Activated T-cell treated with anti-CD3 and anti-CD28 coated beads, Interleukin-2, amount 50 U/mL, for 48 hours (primary cell): ENCODE data around the gene C9orf78.

ENCODE experiments used
- DNase-seq, 2 experiments: peaks; one replicate each; pipeline ENCODE4 v3.0.0-alpha.2; 2020

C9orf78 gene

GRCh38 chr9:129867136-129868022 is 32.3 kb upstream of the C9orf78 start:
- DNase-seq = peak; percentile 64 to 67

- peak; percentile 54 to 59 for DNase-seq
Observed at GRCh38 chr9:129866394-129867135, 31.5 kb upstream of the C9orf78 start.

GRCh38 chr9:129865668-129866320 is 30.7 kb upstream of the C9orf78 start:
- DNase-seq = no peak

- DNase-seq = peak in 1 of 2 experiments; percentile 32
Observed at GRCh38 chr9:129864991-129865647, 30.0 kb upstream of the C9orf78 start.

GRCh38 chr9:129863059-129863690 is 28.1 kb upstream of the C9orf78 start:
- DNase-seq = peak; percentile 79 to 80

- DNase-seq = no peak
Observed at GRCh38 chr9:129861447-129861827, 26.4 kb upstream of the C9orf78 start.

GRCh38 chr9:129860653-129861446 is 25.8 kb upstream of the C9orf78 start:
- peak; percentile 62 to 70 for DNase-seq

GRCh38 chr9:129858167-129858962 is 23.3 kb upstream of the C9orf78 start:
- DNase-seq = no peak

GRCh38 chr9:129857207-129857606 is 22.1 kb upstream of the C9orf78 start:
- DNase-seq = no peak

- no peak for DNase-seq
Observed at GRCh38 chr9:129854588-129855110, 19.6 kb upstream of the C9orf78 start.

GRCh38 chr9:129853614-129854013 is 18.5 kb upstream of the C9orf78 start:
- no peak for DNase-seq

- no peak for DNase-seq
Observed at GRCh38 chr9:129852579-129852978, 17.5 kb upstream of the C9orf78 start.

- DNase-seq = no peak
Observed at GRCh38 chr9:129851821-129852220, 16.7 kb upstream of the C9orf78 start.

GRCh38 chr9:129850821-129851550 is 15.9 kb upstream of the C9orf78 start:
- DNase-seq = no peak

GRCh38 chr9:129849901-129850300 is 14.8 kb upstream of the C9orf78 start:
- no peak for DNase-seq

- DNase-seq = no peak
Observed at GRCh38 chr9:129848712-129849441, 13.8 kb upstream of the C9orf78 start.

GRCh38 chr9:129845373-129845772 is 10.3 kb upstream of the C9orf78 start:
- no peak for DNase-seq

- DNase-seq = no peak
Observed at GRCh38 chr9:129841071-129841470, 6.0 kb upstream of the C9orf78 start.

- DNase-seq = no peak
Observed at GRCh38 chr9:129840034-129840433, 5.0 kb upstream of the C9orf78 start.
